Left ventricle myocardium inferior (tissue), 1 donor: ENCODE measurements around the gene GNE. TPM values are rescaled to one million over a fixed set of nuclear protein-coding genes. Genes with fewer than 3 reads are reported as not detected.

Experiments used
- DNase-seq: peaks from one replicate; pipeline ENCODE4 v3.0.0-alpha.2; 2020
- H3K27ac ChIP-seq: fragments of 200-600 bp; replicated peaks from 2 replicates; pipeline ENCODE4 v1.8.0; 2021
- H3K27me3 ChIP-seq: fragments of 200-600 bp; 2 replicates; pipeline ENCODE4 v1.8.0; 2021; ENCODE audit warnings: low read depth
- H3K36me3 ChIP-seq: fragments of 200-600 bp; 2 replicates; pipeline ENCODE4 v1.8.0; 2021
- H3K4me1 ChIP-seq: fragments of 200-600 bp; 2 replicates; pipeline ENCODE4 v1.8.0; 2021
- H3K4me3 ChIP-seq: fragments of 200-600 bp; 2 replicates; pipeline ENCODE4 v1.8.0; 2021; ENCODE audit warnings: mild to moderate bottlenecking, moderate library complexity
- H3K9me3 ChIP-seq: fragments of 200-600 bp; replicated peaks from 2 replicates; pipeline ENCODE4 v1.8.0; 2021
- intact Hi-C: fragments of 100-400 bp; cut with micrococcal nuclease; formaldehyde crosslinking; loops from one replicate; pipeline ENCODE4 v1.11.0; 2022
- total RNA-seq: library from RNA; stranded (reverse); fragmentation: NEBNext Ultra II Directional; extraction: Animal tissue kit (Norgen Biotek cat#: 25700); gene quantifications from one replicate; pipeline ENCODE4 v1.2.1, GENCODE V29; 2021
- TF ChIP-seq, protein P1 (sequence below): fragments of 200-600 bp; IDR thresholded peaks from 2 replicates; pipeline ENCODE4 v1.8.0; 2021; ENCODE audit warnings: antibody characterized with exemption, mild to moderate bottlenecking, borderline replicate concordance
- donor health status: DM: no; HTN: yes; CAD: no; lungs with severe emphysema.

Gene GNE
- total RNA-seq, 1 donor from 2014 or later: 11.7 TPM

DNA sequence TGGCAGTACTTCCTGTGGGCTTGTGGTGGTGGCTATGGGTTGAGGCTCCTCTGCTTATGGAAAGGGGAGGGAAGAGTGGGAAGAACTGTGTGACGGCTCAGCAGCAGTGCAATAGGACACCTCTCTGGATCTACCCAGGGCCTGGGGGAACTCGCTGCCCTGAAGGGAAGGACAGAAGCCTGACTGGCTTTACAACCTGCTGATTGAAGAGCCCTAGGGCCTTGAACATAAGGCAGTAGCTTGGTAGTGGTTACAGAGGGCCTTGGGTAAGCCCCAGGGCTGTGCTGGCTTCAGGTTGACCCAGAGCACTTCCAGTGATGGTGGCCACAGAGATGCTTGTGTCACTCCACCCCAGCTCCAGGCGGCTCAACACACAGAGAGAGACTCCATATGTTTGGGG lies 83.5 kb downstream of the GNE start:
- Histone ChIP-seq H3K4me1 (no peaks in the 10 kb centered on the region), H3K4me3 (no peak overlapping the region), H3K27me3 (peaks cover 11% of the 10 kb centered on the region), H3K36me3 (no peaks in the 10 kb centered on the region), H3K27ac (no peak overlapping the region), H3K9me3 (no peaks in the 10 kb centered on the region)
- intact Hi-C loops: no loop called here
- TF ChIP-seq, protein P1, sequence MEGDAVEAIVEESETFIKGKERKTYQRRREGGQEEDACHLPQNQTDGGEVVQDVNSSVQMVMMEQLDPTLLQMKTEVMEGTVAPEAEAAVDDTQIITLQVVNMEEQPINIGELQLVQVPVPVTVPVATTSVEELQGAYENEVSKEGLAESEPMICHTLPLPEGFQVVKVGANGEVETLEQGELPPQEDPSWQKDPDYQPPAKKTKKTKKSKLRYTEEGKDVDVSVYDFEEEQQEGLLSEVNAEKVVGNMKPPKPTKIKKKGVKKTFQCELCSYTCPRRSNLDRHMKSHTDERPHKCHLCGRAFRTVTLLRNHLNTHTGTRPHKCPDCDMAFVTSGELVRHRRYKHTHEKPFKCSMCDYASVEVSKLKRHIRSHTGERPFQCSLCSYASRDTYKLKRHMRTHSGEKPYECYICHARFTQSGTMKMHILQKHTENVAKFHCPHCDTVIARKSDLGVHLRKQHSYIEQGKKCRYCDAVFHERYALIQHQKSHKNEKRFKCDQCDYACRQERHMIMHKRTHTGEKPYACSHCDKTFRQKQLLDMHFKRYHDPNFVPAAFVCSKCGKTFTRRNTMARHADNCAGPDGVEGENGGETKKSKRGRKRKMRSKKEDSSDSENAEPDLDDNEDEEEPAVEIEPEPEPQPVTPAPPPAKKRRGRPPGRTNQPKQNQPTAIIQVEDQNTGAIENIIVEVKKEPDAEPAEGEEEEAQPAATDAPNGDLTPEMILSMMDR: no peak
- DNase-seq: no peak

DNA sequence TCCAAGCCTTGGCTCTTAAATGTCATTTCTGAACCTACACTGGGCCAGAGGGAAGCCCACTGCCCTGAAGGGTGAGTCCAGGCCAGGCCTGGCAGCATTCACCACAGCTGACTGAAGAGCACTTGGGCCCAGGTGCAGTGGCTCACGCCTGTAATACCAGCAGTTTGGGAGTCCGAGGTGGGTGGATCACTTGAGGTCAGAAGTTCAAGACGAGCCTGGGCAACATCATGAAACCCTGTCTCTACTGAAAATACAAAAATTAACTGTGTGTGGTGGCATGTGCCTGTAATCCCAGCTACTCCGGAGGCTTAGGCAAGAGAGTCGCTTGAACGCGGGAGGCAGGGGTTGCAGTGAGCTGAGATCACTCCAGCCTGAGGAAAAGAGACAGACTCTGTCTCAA lies 84.0 kb downstream of the GNE start:
- Histone ChIP-seq H3K4me3 (no peak overlapping the region), H3K27ac (no peak overlapping the region), H3K36me3 (no peaks in the 10 kb centered on the region), H3K27me3 (peaks cover 14% of the 10 kb centered on the region), H3K4me1 (no peaks in the 10 kb centered on the region), H3K9me3 (no peaks in the 10 kb centered on the region)
- intact Hi-C loops: no loop called here
- TF ChIP-seq, protein P1: no peak
- no peak for DNase-seq

DNA sequence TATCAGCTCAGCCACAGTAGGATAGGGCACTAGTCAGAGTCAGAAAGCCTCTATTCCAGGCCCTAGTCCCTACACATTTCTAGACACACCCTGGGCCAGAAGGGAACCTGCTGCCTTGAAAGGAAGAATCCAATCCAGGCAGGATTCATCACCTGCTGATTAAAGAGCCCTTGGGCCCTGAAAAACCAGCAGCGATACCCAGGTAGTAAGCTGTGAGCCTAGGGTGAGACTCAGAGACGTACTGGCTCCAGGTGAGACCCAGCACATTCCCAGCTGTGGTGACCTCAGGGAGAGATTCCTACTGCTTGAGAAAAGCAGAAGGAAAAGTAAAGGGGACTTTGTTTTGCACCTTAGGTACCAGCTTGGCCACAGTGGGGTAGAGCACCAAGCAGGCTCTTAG lies 84.4 kb downstream of the GNE start:
- H3K9me3 ChIP-seq: no peaks in the 10 kb centered on the region
- H3K27ac ChIP-seq: no peak overlapping the region
- no peaks in the 10 kb centered on the region for H3K36me3 ChIP-seq
- TF ChIP-seq, protein P1: no peak
- no peaks in the 10 kb centered on the region for H3K4me1 ChIP-seq
- intact Hi-C loops: no loop called here
- DNase-seq: no peak
- H3K27me3 ChIP-seq: peaks cover 18% of the 10 kb centered on the region
- no peak overlapping the region for H3K4me3 ChIP-seq

DNA sequence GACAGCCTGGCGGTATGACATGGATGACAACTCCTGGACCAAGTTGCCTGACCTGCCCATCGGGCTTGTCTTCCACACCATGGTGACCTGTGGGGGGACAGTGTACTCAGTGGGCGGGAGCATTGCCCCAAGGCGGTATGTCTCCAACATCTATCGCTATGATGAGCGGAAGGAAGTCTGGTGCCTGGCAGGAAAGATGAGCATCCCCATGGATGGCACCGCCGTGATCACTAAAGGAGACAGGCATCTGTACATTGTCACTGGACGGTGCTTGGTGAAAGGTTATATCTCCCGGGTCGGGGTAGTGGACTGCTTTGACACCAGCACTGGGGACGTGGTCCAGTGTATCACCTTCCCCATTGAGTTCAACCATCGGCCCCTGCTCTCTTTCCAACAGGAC lies 87.7 kb downstream of the GNE start:
- TF ChIP-seq, protein P1: no peak
- Histone ChIP-seq H3K36me3 (no peaks in the 10 kb centered on the region), H3K27me3 (peaks cover 28% of the 10 kb centered on the region), H3K27ac (no peak overlapping the region), H3K9me3 (no peaks in the 10 kb centered on the region), H3K4me1 (peaks cover 15% of the 10 kb centered on the region), H3K4me3 (no peak overlapping the region)
- no peak for DNase-seq
- intact Hi-C loops: no loop called here

DNA sequence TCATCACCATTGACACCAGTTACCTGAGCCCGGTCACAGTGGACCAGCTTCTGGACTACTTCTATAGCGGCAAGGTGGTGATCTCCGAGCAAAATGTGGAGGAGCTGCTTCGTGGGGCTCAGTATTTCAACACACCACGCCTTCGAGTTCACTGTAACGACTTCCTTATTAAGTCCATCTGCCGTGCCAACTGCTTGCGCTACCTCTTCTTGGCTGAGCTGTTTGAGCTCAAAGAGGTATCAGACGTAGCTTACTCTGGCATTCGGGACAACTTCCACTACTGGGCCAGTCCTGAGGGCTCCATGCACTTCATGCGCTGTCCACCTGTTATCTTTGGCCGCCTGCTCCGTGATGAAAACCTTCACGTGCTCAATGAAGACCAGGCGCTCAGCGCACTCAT lies 88.5 kb downstream of the GNE start:
- no peaks in the 10 kb centered on the region for H3K36me3 ChIP-seq
- H3K9me3 ChIP-seq: no peaks in the 10 kb centered on the region
- H3K27ac ChIP-seq: no peak overlapping the region
- TF ChIP-seq, protein P1: no peak
- no peak for DNase-seq
- peaks cover 21% of the 10 kb centered on the region for H3K4me1 ChIP-seq
- no peak overlapping the region for H3K4me3 ChIP-seq
- peaks cover 28% of the 10 kb centered on the region for H3K27me3 ChIP-seq
- intact Hi-C loops: no loop called here

DNA sequence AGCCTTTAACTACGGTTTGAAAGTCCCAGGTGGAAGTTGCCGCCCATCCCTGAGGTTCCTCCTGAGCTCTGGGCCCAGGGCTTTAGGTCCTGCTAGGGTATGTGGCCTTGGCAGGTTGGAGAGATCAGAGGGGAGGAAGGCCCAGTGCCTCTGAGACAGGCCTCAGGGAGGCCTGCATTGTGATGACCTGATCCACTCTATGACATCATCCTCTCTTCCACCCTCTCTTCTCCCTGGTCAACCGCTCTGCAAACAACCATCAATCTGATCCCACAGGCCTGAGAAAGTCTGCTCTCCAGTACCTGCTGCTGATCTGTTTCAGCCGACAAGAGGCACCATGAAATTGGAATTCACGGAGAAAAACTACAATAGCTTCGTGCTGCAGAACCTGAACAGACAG lies 89.1 kb downstream of the GNE start, which contains the start of gene CCIN:
CCIN (plus strand) TSS at position 223 of the 400 bp plus-strand sequence; CDS start at position 338, 115 bp downstream.
- intact Hi-C loops: no loop called here
- peaks cover 28% of the 10 kb centered on the region for H3K27me3 ChIP-seq

More for the DNA sequence above, 89.1 kb downstream of the GNE start, which contains the start of gene CCIN:
- H3K36me3 ChIP-seq: no peaks in the 10 kb centered on the region
- TF ChIP-seq, protein P1: no peak
- DNase-seq: no peak
- H3K27ac ChIP-seq: no peak within 1 kb of the TSS
- no peak within 1 kb of the TSS for H3K4me3 ChIP-seq
- H3K9me3 ChIP-seq: no peaks in the 10 kb centered on the region
- H3K4me1 ChIP-seq: peaks cover 21% of the 10 kb centered on the region
